ENCODE results near the gene SLC4A1. TPM values are rescaled to one million over a fixed set of nuclear protein-coding genes. Genes with fewer than 3 reads are reported as not detected.

Gene SLC4A1
- total RNA-seq, 4 donors from 2014 or later = 0.08 to 0.54 (median 0.45) TPM; not detected in 1

DNA sequence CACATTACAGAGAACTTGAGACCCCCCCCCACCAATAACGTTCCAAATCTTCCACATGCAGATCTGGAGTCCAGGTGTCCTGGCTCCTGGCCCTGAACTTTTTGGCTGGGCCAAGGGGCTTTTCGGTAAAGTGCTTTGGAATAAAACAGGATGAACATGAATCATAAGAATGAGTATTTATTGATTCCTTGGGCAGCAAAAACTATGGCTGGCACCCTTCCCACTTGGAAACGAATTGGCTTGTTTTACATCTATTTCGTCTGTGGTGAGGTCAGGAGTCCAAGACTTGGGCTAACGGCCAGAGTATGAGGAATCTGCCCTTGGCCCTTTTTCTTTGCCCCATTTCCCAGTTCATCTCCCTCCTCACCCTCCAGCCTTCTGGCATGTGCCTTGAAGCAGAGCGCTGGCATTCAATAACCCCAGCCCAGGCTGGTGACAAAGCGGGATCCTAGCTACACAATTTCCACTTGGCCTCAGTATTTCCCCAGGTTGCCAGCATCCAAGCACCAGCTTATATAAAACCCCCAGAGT lies 44.3 kb downstream of the SLC4A1 start:
- Histone ChIP-seq H3K36me3 (no peaks in the 10 kb centered on the region), H3K27me3 (no peaks in the 10 kb centered on the region), H3K27ac (peak overlapping the region in 3 of 4 donors; percentile 93 to 100 (median 96)), H3K4me1 (peaks cover 0 to 31% (median 17%) of the 10 kb centered on the region in 3 donors), H3K9me3 (no peaks in the 10 kb centered on the region), H3K4me3 (no peak overlapping the region)
- TF ChIP-seq POLR2AphosphoS5 (IDR thresholded peaks at IDR 0.05) (peak; percentile 49), POLR2A (IDR thresholded peaks at IDR 0.05) (no peak)
- 30 to 33% methylated on average over 6 to 7 of the region's 7 CpGs for WGBS, 2 donors (ENCODE audit: low coverage in 1 of 2)
- no peak for ATAC-seq

DNA sequence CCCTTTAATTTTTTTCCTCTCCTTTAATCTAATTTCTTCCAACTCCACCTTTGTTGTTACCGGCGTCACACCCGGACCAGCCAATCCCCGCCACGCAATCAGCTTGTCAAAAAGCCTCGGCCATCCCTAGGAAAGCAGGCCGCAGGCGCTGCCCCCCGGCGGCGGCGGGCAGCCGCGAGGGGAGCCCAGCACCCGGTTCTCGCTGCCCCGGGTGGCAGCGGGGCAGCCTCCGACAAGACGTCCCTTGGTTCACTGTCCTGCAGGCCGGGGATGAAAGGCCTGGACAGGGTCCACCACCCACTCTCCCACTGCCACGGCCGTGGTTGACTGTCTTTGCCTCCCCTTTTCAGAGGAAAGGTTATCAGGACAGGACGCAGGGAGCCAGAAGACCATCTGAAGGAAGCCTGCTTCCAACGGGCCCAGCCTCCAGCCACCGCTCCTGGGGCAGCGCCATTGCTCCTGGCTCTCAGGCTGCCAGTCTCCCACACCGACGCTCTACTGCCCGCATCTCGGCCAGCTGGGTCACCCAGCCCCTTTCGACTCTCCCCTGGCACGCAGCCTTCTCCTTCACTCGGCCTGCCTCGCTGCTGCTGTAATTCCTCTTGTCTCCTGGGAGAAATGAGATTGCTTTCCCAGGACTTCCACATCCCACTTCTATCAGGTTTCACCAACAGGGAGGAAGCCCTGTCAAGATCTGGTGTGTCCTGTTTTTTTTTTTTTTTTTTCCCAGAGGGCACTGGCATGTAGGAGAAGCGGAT lies 45.6 kb downstream of the SLC4A1 start:
- H3K4me1 ChIP-seq = peaks cover 7 to 41% (median 26%) of the 10 kb centered on the region in 3 donors
- peak; percentile 41 for ATAC-seq
- H3K9me3 ChIP-seq = no peaks in the 10 kb centered on the region
- peak overlapping the region; percentile 79 to 100 (median 94) for H3K27ac ChIP-seq
- TF ChIP-seq POLR2A (IDR thresholded peaks at IDR 0.05) (peak; percentile 40 to 71), POLR2AphosphoS5 (IDR thresholded peaks at IDR 0.05) (peak; percentile 3), CTCF (IDR thresholded peaks at IDR 0.05) (peak in 2 of 4 experiments; percentile 22 to 52), EP300 (IDR thresholded peaks at IDR 0.05) (no peak)
- peaks cover 0 to 2% of the 10 kb centered on the region in 2 donors for H3K36me3 ChIP-seq
- 0% methylated on average over 9 of the region's 36 CpGs; no CpG with 5 or more reads in 1 of the 2 donors for WGBS, 2 donors (ENCODE audit: low coverage in 1 of 2)
- peak overlapping the region; percentile 48 to 64 for H3K4me3 ChIP-seq
- H3K27me3 ChIP-seq = no peaks in the 10 kb centered on the region

DNA sequence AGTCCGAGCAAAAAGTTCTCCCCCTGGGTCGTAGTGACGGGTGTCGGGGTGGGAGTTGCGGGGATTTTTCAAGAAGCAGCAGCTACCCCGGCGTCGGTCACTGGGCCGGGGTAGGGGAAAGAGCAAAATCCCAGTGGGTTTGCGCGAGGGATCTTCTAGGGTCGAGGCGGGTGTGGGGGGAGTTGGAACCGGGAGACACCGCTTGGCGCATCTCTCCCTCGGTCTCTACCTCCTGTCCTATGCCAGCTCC lies 46.1 kb downstream of the SLC4A1 start:
- no peaks in the 10 kb centered on the region for H3K9me3 ChIP-seq
- peak overlapping the region; percentile 79 to 100 (median 94) for H3K27ac ChIP-seq
- no peaks in the 10 kb centered on the region for H3K27me3 ChIP-seq
- peak overlapping the region; percentile 48 to 64 for H3K4me3 ChIP-seq
- TF ChIP-seq POLR2A (IDR thresholded peaks at IDR 0.05) (no peak), POLR2AphosphoS5 (IDR thresholded peaks at IDR 0.05) (no peak), CTCF (IDR thresholded peaks at IDR 0.05) (no peak), EP300 (IDR thresholded peaks at IDR 0.05) (no peak)
- H3K36me3 ChIP-seq = peaks cover 0 to 7% of the 10 kb centered on the region in 2 donors
- no peak for ATAC-seq
- H3K4me1 ChIP-seq = peaks cover 7 to 46% (median 28%) of the 10 kb centered on the region in 3 donors
- WGBS, 2 donors (ENCODE audit: low coverage in 1 of 2) = 0% methylated on average over 2 to 12 of the region's 17 CpGs

DNA sequence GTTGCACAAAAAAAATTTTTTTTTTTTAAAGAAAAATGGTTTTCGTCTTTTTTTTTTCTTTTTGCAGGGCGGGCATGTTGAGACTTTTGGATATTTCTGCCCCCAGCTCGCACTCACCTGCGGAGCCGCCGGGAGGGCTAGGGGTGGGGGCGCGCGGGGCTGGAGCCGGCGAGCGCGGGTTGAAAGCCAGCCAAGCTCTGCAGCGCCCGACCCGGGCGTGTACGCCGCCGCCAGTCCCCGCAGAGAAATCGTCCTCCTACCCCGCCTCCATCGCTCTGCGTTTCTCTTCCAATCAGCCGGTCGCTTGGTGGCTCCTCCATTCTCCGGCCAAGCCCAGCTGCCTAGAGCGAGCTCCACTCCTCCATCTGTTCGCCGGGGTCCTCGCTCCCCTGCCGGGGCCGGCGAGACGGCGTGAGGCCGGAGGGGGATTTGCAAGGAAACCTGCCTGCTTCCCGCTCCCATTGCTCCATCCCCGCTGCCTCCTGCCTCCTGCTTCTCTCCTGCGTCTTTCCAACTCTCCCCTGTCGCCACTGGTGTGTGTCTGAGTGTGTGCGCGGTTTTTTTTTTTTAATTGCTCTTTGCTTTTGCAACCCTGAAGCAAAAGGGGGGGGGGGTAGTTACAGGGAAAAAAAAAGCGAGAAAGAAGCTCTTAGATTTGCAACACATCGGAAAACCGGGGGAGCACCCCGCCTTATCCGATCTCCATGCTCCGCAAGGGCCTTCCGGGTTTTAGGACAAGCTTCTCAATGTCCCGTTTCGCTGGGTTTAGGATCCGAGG lies 46.7 kb downstream of the SLC4A1 start:
- Histone ChIP-seq H3K27ac (peak overlapping the region; percentile 79 to 100 (median 94)), H3K4me1 (peaks cover 7 to 51% (median 28%) of the 10 kb centered on the region in 3 donors), H3K4me3 (peak overlapping the region; percentile 48 to 64), H3K36me3 (peaks cover 0 to 12% of the 10 kb centered on the region in 2 donors), H3K9me3 (no peaks in the 10 kb centered on the region), H3K27me3 (no peaks in the 10 kb centered on the region)
- peak; percentile 17 for ATAC-seq
- WGBS, 2 donors (ENCODE audit: low coverage in 1 of 2) = 0 to 1% methylated on average over 8 to 34 of the region's 54 CpGs
- peak; percentile 11 to 44 for TF ChIP-seq POLR2A (IDR thresholded peaks at IDR 0.05)
- no peak for TF ChIP-seq EP300 (IDR thresholded peaks at IDR 0.05)
- TF ChIP-seq CTCF (IDR thresholded peaks at IDR 0.05) = no peak
- peak; percentile 28 for TF ChIP-seq POLR2AphosphoS5 (IDR thresholded peaks at IDR 0.05)
